ENCODE data around the gene PPM1L.

The PPM1L gene

DNA sequence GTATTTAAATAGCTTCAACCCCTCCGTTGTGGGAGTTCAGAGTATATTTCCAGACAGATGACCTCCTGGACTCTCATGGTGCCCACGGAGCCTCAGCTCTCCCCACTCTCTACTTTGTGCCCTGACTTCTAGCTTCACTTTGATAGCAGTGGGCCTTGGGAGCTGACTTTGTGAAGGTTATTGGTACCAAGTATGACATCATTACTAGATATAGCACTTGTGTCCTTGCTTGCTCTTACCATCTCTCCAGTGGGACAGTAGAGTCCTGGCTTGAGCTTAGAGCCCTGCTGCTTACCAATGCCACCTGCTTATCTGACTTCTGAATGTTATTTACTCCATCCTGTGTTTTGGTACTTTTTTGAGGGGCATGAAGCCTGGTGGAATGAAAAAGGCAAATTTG lies 53.4 kb downstream of the PPM1L start:
- DNase-seq (ENCODE audit: low read depth) = no peak

DNA sequence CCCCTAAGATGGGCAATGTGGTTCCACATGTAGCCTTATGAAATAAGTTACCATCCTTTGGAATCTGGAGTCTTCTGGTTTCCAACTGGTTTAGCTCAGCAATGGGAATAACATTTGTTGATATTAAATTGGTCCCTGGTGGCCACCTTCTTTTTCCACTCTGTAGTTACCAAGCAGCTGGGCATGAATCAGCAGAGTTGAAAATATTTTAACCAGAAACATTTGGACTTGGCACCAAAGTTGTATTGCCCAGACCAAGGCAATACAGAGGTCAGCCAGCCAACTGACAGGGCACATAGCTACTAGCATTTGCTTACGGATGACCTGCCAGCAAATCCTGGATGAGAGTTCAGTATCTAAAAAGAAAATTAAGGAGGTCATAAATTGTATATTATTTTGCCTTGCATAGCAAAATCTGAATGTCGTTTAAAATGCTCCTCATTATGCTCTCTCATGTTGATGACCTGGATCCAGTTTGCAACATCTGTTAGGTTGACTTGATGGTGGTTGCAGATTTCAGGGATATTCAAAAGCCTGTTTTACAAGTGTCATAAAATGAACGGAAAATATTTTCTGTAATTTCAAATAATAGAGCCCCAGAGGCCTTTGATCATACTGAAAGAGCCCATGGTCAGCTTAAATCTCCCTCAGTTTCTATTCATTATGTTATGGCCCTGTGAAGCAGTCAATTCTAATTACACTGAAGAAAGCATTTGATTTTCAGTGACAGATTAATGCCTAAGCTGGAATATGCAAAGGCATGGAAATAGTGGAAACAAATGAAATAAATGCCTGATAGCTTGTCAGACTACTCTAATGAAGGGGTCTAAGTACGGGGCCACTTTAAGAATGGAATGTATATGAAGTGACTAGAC lies 54.6 kb downstream of the PPM1L start:
- no peak for DNase-seq (ENCODE audit: low read depth)

DNA sequence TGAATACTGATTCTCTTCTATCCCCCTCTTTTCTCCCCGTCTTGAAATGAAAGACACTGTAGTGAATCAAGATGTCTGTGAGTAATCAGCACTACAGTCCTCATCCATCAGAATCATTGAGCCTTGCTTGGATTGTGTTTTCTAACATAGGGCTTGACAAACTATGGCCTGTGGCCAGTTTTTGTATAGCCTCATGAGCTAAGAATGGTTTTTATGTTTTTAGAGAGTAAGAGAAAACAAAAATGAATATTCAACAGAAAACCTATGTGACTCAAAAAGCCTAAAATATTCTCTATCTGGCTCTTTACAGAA lies 55.2 kb downstream of the PPM1L start:
- no peak for DNase-seq (ENCODE audit: low read depth)

DNA sequence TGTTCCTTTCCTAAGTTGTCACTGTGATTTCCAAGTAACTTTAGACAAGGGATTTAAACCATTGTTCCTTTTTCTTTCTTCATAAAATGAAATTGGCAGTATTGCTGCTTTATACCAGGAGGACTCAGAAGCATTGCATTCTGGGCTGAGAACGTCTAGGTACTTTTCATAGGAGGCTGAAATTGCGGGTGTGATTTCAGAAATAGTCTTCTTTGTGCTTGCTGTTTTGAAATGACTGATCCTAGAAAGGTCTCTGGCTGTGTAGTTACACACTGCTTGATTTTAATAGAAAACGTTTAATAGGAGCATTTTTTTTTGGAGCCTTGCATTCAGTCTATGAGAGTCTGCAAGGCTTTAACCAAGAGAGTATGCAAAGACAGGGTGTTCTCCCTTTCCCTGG lies 56.3 kb downstream of the PPM1L start:
- no peak for DNase-seq (ENCODE audit: low read depth)

DNA sequence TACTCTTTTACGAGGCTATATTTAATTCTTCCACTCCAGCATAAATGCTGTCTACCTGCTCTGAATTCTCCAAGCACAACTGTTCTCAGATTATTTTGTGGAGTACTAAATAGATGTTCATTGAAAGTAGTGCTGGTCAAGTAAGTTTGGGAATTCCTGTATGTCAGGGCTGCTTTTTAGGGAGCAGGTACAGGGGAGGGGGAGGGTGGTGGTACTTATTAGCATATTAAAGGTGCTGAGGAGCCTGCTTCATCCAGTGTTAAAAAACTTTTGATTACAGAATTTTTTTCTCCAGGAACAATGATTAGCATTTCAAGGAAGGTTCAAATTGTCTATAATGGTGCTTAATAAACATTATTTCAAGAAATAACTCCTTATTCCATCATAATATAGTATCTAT lies 59.2 kb downstream of the PPM1L start:
- no peak for DNase-seq (ENCODE audit: low read depth)

DNA sequence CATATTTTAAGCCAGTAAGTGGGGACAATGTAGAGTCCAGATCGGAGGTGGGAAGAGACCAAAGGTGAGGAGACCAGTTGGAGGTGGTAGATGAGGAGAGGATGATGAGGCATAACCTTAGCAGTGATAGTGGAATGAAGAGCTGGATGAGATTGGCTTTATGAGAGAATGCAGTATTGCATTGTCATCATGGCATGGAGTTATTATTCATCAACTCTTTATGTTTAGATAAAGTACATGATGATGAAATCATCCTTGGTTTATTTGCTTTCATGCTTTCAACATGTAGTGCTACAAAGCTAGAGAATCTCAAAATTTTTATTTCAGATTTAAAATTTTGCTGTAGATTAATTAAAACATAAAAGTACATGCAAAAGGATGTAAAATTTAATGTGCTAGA lies 64.0 kb downstream of the PPM1L start:
- DNase-seq (ENCODE audit: low read depth) = no peak

DNA sequence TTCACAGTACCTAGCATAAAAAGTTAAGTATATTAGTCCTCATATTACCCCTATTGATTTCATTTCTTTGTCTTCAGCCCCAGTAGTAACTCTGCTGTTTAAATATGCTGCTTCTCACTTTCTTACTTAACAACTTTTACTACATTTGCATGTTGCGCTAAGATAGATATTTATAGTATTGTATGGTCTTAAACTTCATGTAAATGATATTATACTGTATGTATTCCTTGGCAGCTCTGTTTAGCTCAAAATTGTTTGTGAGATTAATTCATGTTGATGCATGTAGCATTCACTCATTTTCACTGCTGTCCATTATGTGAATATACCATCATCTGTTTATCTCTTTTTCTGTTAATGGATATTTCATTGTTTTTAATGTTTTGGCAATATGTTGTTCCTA lies 64.4 kb downstream of the PPM1L start:
- no peak for DNase-seq (ENCODE audit: low read depth)

DNA sequence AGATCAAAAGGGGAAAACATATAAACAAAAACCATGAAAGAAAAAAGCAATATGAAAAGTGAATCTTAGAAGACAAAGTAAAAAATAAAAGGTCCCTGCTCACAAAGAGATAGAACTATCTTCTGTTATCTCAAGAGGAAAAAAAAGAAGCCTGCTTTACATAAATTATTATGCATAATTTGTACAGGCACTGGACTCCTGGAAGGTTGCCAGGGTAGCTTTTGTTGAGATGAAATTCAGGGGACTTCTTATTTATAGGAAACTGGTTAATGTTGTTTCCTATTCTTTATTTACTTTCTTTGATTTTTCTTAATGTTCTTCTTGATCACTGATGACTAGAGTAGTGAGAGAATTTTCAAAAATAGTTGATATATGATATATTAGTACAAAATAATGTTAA lies 66.9 kb downstream of the PPM1L start:
- no peak for DNase-seq (ENCODE audit: low read depth)

DNA sequence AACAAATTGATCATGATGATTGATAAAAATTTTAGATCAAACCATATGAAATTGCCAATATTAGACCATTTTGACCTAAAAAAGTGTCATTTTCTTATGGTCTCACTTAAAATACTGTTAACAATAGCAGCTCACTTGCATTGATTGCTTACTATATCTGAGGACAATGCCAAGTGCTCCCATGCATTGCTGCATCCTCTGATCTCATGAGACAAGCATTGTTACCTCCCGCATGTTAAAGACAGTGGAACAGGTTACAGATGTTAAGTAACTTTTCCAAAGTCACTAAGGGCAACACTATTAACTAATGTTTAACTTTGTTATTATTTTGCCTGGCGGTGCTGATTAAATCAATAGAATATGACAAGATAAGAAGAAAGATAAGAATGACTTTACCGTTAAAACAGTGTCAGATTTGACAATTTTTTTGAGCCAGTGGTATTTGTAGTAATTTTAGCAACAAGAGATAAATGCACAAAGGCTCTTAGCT lies 69.3 kb downstream of the PPM1L start:
- no peak for DNase-seq (ENCODE audit: low read depth)

DNA sequence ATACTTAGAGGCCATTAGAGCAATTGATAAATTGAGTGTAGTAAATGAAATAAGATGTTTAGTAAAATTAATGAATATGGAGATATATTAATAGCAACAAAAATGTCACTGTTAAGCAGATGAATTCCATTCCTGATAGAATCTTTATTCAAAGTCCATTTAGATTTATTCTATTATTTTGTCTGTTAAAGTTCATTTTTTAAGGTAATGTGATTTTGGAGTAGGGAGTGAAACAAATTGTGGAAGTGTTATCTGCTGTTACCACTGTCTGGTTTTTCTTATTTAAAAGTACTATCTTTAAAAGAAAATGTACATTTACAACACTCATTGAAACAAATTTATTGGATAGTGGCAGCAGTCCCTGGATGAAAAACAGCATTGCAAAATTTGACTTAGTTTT lies 70.4 kb downstream of the PPM1L start:
- DNase-seq (ENCODE audit: low read depth) = no peak

DNA sequence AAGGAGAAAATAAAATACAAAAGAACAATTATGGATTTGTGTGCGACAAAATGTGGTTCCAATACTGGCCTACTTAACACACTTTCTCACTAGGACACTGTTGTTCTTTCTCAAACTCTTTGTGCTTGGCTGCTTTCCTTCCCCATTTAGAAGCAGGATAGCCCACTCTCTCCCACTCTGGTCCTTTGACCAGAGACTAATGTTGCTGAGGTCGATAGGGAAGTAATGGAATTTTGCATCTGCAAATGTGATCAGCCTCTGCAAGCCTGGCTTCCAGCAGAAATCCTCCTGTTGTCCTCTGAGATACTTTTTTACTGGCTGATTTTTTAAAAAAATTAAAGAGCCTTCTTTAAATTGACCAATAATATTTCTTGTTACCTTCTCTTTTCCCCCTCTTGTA lies 71.0 kb downstream of the PPM1L start:
- DNase-seq (ENCODE audit: low read depth) = no peak

DNA sequence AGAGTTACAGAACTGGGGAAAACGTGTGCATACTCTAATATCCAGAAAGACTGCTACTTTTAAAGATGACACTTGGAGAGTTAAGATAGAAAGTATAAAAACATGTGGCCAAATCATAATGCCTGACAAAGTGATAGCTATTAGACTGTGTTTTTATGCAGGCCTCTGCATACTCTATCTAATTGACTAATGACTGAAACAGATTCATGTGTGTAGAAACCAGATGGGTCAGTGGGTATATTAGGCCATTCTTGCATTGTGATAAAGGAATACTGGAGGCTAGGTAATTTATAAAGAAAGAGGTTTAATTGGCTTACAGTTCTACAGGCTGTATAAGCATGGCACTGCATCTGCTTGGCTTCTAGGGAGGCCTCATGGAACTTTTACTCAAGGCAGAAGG lies 71.5 kb downstream of the PPM1L start:
- no peak for DNase-seq (ENCODE audit: low read depth)

DNA sequence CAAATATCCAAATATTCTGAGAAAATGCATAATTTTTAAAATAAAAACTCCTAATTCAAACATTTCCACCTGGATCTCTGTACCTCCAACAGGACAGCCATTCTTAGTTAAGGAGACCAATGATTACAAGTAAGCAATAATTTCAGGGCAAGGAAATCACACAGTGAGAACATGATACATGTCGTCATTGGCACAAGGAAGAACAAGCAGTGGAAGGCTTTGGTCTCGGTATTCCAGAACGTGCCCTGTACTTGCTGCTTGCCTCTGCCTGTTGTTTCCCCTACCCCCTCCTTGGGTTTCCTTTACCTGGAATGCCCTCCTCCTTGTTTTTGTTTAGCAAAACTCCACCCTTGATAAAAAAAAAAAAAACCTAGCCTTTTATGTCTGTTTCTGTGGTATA lies 72.8 kb downstream of the PPM1L start:
- no peak for DNase-seq (ENCODE audit: low read depth)

DNA sequence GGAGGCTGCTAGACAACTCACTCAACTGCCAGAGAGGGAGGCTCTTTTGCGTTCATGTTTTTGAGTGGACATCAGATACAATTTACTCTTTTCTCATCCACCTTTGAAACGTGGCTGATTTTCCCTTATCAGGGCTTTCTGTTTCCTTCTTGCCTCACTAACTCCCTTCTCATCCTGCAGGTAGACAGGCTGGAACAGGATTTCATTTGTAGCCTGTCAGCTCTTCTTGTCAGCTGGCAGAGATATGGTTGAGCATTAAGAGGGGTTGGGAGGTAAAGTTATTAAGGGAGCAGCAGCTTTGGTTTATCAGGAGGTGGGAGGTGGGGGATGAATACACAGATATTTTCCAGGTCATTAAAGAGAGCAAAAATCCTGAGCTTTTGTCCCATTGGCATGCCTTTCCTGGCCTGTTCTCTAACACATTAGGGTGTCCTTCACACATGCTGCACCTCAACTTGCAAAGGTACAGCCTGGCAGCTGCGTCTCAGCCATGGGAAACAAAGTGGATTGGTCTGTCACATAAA lies 73.5 kb downstream of the PPM1L start:
- DNase-seq (ENCODE audit: low read depth) = no peak

DNA sequence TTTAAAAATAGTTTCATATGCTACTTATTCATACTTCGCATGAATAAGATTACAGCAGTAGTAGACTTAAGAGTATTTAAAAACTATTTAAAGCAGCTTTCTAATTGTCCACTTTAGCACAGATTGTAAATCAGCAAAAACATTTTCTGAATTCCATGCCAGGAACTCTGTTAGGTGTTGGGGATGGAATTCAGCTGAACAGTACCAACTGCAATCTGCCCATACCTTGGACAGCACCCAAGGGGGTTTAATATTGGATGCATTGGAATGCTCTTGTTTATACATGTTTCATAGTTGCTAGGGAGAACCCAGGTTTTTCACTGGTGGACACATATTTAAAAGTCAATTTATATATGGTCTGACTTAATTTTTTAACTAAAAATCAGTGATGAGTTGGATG lies 74.8 kb downstream of the PPM1L start:
- DNase-seq (ENCODE audit: low read depth) = no peak

DNA sequence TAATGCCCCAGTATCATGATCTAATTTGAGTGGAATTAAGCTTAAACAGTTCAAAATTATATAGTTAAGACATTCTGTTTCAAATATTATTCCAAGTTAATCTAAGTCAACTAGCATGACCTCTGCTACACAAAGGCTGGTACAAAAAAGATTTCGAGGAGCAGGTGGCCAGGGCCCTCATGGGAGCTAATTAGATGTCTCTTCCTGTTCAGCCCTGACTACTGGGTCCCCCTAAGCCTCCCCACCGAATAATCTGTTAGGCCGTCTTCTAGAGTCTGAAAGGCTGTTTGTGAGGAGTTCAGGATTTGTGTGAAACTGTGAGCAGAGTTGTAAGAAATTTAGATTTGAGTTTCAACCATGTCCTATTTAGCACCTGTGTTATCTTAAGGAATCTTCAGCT lies 75.4 kb downstream of the PPM1L start:
- DNase-seq (ENCODE audit: low read depth) = no peak

DNA sequence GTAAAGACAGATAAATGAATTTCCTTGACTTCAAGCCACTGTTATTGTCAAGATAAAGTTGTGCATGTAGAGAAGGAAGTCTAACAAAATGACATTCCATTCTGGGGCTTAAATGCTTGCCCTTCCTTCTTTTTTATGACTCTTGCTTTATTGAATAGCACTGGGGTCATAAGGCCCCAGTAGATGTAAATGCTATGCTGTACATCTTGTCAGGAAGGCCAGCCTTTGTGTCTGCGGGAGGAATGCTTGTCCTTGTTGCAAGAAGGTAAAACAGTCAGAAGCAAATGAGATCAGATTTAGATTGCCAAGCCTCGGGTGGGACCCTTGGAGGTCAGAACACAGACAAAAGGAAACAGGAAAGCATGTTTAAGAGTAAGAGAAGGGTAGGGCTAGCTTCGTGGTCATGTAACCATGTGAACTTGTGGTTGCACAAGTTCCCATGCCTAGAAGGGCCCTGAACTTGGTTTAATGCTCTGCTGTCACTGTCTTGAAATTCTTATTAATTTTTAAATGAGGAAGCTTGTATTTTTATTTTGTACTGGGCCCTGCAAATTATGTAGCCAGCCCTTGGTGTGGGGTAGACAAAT lies 81.5 kb downstream of the PPM1L start:
- DNase-seq (ENCODE audit: low read depth) = no peak

DNA sequence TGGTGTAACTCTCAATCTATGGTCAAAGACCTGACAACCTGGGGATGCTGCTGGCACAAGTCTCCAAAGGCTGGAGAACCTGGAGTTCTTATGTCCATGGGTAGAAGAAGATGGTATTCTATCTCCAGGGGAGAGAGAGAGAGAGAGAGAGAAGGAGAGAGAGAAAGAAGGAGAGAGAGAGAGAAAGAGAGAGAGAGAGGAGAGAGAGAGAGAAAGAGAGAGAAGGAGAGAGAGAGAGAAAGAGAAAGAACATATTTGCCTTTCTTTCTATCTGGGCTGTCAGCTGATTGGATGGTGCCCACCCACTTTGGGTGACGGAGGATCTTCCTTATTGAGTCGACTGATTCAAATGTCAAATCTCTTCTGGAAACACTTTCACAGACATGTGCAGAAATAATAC lies 84.6 kb downstream of the PPM1L start:
- no peak for DNase-seq (ENCODE audit: low read depth)

DNA sequence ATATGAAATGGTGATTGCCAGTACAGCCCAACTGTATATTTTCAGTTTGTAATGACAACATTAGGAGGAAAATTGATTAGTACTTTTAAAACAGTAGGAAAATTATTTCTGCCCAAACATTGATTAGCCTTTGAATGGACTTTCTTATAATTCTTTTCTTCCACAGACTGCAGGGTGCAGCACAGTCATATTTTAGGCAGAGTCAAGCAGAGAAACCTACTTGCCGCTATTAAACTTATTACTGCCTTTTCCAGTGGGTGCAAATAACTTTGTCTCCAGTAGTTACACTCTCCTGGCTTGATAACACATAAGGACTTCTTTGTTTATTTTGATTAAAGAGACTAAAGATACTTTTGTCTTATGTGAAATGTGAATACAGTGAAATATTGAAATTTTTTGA lies 85.4 kb downstream of the PPM1L start:
- DNase-seq (ENCODE audit: low read depth) = no peak

DNA sequence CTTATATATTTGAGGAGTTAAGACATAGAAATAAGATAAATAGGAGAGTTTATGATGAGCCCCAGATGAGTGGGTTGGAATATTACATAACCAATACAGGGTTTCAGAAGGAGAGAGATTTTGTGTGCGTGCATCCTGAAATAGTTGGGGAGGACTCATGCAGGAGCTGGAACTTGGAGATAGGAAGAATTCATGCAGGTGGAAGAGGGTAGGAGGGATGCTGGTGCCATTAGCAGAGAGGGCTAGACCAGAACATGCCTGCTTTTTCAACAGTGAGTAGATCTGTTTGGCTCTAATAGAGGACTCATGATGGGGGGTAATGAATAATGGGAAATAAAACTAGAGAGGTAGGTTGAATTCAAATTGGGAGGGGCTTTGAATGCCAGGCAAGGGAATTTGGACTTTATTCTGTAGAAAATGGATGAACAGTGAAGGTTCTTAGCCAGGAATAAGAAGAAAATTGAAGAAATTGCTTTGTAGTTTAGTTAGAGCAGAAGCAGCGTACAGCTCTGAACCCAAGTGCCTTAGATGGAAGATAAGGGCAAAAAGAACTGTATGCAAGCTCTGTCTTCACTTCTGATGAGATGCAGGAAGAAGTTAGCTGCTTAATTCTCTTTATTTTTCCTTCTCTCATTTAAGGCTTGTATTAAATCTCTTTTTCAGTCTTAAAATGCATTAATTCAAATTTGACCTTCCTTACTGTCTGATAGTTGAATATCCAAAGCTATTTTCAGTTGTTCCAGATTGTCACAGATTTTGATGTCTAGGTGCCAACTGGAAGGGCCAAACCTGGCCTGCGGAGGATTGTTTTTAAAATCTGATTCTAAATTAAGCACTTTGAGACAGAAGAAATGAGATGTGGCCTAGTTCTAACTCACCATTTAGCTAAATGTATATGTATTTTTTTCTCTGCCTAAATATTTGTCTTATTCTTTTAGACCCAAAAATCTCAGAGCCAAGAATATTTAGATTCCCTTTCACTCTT lies 86.3 kb downstream of the PPM1L start:
- DNase-seq (ENCODE audit: low read depth) = no peak

DNA sequence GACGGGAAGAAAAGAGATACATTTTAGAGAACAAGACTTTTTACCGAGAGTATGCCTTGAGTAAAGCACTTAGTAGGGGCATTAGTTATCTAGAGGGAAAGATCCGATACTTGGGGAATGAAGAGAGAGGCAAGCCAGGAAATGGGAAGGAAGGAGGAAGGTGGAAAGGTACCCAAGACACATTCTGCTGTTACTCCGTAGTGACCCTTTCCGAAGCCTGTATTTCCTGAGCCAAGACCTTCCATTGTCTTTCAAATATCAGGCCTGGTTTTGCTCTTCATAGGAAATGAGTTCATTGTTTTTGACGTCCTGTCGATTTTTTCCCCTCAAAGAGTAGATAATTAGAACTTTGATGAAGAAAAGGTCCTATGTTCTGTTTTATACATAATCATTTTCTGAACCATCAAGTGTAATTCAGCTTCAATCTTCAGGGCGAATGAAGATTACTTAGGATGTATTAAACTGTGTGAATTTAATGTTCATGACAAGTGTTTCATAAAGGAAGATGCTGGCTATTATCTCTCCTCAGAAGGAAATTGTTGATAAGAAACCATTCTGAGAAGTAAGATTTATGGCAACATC lies 95.7 kb downstream of the PPM1L start:
- no peak for DNase-seq (ENCODE audit: low read depth)

DNA sequence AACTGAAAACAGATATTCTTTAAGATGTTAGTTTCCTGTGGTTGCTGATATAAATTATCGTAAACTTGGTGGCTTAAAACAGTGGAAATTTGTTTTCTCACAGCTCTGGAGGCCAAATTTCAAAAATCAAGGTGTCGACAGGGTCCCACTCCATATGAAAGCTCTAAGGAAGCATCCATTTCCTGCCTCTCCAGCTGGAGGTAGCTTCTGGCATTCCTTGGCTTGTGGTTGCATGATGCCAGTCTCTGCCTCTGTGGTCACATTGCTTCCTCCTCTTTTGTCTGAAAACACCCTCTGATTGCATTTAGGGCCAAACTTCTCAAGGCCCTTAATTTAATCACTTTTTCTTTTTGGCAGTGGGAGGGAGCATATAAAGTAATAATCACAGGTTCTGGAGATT lies 96.8 kb downstream of the PPM1L start:
- no peak for DNase-seq (ENCODE audit: low read depth)

Data from stimulated activated CD4-positive, alpha-beta T cell treated with anti-CD3 and anti-CD28 coated beads, Interleukin-2, amount 100 ng/mL, for 4 hours (primary cell).